NCI-H146 treated with DMSO at 0.1 percent for 48 hours (cell line): ENCODE measurements around the gene ASF1A.

Experiments used
- DNase-seq: peaks from one replicate; lab custom pipeline; 2025; ENCODE audit not compliant: unreplicated experiment; lab: John Stamatoyannopoulos, UW

ASF1A gene

DNA sequence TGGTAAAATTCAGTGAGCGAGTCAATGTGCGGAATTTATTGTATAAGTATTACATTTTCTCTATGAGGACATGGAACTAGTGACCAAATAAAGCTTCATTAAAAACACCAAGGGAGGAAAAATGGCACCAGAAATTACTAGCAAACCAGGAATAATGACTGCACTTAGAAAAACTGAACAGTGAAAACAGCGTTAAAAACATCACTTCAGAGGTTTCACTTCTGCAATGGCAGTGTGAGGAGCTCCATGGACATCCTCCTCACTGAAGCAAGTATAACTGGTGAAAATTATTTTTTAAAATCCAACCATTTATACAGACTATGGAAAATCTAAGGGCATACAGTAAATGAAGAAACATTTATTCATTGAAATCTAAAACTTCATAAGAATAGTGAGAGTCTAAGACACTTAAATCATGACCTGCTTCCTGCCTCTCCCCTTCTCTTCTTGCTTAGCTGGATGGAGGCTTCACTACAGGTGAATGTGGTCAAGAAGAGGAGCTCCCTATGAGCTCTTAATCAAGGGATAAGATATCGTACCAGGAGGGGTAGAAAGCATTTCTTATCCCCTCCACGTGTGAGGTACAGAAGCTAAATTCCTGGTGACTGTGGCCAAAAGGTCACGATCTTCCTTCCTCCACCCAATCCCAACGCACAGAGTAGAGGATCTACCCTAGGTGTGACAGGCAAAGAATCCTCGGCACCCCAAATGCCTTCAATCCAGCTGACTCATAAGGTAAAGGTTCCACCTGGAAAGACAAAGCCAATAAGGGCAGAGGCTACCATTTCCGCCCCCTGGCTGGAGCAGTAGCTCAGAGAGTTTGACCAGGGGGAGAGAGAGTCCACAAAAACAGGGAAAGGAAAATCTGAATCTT lies 12.3 kb upstream of the ASF1A start:
- no peak for DNase-seq

DNA sequence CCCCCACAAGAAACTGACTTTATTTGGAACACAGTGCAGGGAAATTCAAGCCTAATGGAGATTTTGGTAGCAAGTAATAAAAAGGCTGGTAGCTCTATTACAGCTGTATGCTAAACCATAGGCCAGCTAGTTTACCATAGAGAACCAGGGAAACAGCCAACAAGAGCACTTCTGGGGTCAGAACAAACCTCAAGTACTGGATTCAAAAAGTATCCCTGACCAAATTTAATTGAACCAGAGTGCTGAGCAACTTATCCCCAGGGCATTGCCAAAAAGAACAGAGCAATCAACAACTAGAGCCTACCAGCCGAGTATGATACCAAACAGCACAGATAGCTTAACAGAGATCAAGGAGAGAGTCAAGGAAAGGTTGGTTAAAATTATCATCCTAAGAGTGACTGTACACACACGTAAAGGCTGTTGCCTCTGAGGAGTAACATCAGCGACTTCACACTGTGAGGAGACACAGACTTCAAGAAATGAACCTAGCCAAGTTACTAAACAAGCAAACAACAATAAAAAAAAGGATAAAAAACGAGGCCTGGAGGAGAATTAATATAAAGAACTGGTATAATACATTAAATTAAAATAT lies 11.5 kb upstream of the ASF1A start:
- DNase-seq: no peak

DNA sequence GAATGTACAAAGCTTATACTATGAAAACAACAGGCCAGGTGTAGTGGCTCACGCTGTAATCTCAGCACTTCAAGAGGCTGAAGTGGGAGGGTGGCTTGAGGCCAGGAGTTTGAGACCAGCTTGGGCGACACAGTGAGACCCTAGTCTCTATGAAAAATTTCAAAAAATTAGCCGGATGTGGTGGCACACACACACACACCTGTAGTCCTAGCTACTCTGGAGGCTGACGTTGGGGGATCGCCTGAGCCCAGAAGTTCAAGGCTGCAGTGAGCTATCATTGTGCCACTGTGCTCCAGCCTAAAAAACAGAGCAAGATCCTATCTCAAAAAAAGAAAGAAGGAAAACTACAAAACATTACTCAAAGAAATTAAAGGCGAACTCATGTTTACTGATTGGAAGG lies 7.3 kb upstream of the ASF1A start:
- DNase-seq: no peak

- DNase-seq: no peak
Observed at GRCh38 chr6:118889163-118889562, 4.8 kb upstream of the ASF1A start.

DNA sequence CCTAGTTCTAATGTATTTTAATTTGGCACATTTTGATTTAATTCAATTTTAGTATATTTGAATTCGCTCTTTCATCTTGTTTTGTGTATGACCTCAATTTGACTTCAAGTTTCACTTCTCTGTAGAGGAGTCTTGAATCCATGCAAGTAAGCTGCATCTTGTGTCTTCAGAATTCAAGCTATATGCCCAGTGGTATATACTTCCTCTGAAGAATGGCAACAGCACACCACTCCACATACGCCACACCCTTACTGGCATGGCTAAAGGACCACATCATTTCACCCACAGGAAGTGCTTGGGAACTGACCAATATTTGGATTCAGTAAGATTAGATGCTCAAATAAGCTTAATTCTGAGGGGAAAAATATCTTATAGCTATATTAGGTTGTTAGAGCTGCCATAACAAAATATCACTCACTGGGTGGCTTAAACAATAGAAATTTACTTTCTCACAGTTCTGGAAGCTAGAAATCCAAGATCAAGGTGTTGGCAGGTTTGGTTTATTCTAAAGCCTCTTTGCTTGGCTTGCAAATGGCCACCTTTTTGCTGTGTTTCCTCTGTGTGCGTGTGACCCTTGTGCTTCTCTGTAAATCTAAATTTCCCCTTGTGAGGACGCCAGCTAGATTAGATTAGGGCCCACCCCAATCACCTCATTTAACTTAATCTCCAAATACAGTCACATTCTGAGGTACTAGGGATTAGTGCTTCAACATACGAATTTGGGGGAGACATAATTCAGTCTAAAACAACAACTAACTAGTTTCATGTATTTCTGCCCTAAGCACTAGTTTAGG lies 2.8 kb upstream of the ASF1A start:
- DNase-seq: no peak

- no peak for DNase-seq
Observed at GRCh38 chr6:118892355-118892991, 1.5 kb upstream of the ASF1A start.

DNA sequence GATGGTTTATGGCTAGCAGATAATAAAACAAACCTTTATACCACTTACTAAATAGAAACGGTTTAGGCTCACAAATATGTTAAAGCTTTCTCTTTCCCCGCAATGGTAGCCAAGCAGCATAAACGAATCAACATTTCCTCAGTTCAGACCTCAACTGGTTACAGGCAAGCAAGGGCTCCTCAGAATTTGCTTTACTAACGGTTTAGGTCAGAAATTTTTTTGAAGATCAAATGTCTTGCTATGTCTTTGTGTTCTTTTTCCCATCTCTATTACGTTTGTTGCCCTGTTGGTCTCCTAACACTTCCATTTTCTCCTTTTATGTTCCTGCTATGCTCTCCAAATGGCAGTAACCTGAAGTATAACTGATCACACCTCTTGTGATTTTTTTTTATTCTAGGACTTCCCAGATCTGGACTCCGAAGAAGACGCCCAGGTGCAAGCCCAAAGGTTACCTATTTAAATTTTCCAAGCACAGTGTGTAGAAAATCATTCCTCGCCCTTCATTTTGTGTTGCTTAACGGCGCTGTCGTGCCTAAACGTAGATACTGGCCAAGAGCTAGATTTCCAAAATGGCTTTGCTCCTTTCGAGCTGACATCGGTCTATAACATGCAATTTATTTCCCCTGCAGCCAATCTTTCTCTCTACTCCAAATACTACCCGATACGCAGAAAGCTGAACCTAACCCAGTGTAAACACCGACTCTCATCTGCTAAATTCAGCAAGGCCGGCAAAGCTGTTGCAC lies 717 bp upstream of the ASF1A start:
- peak; percentile 82 for DNase-seq

GRCh38 chr6:118894425-118895260 lies 691 bp downstream of the ASF1A start:
- DNase-seq: peak; percentile 39

DNA sequence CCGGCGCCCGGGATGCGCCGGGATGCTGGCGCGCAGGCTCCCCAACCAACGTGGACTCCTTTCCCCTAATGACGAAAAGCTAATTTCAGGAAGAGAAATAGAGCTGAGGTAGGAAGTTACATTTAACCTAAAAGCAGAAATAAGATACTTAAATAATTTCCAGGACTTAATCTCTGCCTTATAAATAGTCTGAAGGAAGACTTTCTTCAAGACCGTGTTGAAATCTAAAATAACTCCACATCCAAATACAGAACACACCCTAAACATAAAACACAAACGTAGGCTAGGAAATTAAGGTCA lies 1.3 kb downstream of the ASF1A start:
- DNase-seq: no peak

- no peak for DNase-seq
Observed at GRCh38 chr6:118895859-118896258, 1.9 kb downstream of the ASF1A start.

DNA sequence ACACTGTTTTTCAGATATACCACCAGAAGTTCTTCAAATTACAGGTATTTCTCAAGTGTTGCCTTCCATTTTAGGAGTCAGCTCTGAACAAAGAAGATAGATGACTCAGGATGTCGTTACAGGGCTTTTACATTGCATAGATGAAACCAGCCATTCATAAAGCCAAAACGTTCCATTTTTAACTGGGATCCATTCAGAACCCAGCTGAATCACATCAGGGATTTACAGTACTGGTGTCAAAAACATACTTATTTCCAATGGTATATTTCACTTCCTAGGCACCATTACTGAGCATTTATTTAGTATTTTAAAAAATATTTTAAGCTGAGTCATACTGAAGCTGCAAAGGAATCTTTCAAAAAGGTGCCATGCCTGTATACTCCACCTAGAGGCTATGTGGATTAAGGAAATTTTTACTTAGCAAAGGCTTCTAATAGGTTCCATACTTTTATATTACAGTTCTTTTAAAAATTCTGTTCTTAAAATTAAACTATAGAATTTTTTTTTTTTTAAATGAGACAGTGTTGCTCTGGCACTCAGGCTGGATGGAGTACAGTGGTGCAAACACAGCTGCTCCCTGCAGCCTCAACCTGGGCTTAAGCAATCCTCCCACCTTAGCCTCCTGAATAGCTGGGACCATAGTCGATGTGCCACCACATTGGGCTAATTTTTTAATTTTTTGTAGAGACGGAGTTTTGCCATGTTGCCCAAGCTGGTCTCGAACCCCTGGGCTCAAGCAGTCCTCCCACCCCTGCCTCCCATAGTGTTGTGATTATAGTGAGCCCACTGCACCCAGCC lies 2.6 kb downstream of the ASF1A start:
- no peak for DNase-seq

DNA sequence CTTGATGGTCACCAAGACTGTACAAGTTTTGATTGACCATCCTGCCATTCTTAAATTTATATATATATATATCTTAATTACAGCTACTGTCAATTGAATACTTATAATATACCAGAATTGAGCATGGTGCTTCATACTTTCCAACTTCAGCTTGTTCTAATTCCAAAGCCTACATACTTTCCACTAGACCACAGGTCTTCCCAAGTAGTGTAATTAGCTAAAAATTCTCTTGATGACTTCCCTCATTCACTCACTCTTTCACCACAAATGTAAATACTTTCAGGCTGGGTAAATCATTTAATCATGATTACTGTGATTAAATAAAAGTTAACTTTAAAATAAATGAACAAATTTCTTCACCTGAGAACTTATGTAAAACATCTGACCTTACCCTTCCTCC lies 3.4 kb downstream of the ASF1A start:
- no peak for DNase-seq

DNA sequence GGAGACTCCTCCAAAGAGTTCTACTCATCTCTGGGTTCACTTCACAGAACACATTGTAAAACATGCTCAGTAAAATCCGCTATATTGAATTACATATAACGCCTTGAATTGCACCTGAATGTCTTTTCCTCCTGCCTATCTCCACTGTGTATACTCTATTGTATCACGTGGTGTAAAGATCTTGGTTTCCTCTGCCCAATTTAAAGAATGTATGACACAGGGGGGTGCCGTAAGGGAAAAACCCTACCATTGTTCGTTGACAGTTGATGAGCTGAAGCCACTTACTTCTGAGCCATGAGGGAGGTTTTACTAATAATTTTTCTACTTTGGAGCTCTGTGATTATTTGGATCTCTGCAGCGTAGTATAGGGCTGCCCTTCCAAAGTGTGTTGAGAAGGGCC lies 6.0 kb downstream of the ASF1A start:
- no peak for DNase-seq

DNA sequence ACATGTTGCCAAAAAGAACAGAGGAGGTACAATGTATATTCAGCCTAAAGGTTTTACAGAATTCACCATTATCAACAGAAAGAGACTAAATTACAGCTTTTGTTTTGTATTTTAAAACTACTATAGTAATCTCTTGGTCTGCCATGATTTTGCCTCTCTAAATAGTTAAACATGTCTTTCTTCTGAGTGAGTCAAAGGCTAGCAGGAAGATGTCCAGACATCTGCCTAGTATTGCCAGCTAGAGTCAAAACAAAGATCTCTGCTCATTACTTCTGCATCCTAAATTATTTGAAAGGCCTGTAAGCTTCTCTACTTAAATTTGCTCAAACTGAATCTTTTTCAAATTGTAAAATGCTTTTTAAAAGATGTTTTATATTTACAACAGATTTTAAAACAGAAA lies 8.8 kb downstream of the ASF1A start:
- no peak for DNase-seq

- no peak for DNase-seq
Observed at GRCh38 chr6:118903138-118903537, 9.2 kb downstream of the ASF1A start.

GRCh38 chr6:118903691-118904090 lies 9.7 kb downstream of the ASF1A start:
- no peak for DNase-seq

GRCh38 chr6:118905084-118905483 lies 11.1 kb downstream of the ASF1A start:
- no peak for DNase-seq

DNA sequence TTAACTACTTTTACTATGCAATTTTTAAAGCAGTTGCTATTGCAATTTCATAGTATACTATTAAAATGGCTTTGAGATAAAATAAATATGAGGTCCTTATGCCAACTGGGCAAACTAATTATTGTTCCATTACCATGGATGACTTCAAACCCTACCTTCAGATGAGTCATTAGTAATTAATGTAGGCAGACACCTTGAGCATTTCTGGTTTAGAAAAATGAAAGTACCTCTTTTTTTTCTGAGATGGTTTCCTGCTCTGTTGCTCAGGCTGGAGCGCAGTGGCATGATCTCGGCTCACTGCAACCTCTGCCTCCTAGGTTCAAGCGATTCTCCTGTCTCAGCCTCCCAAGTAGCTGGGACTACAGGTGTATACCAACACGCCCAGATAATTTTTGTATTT lies 11.9 kb downstream of the ASF1A start:
- no peak for DNase-seq

- DNase-seq: no peak
Observed at GRCh38 chr6:118908441-118908840, 14.5 kb downstream of the ASF1A start.
